OCI-LY7 (cell line): ENCODE measurements around the gene ATP9B. TPM values are rescaled to one million over a fixed set of nuclear protein-coding genes. Genes with fewer than 3 reads are reported as not detected.

Experiments
- BruUV-seq: library from RNA; stranded (reverse); fragments of 400-500 nt; replicated peaks from 2 replicates; lab custom pipeline; 2021; lab: Mats Ljungman, UMichigan
- CTCF ChIA-PET: fragments of 300-600 bp; sonication (Branson Sonifier 250); formaldehyde crosslinking; loops from one replicate; lab custom pipeline; 2022; ENCODE audit warnings: antibody characterized with exemption; ENCODE audit not compliant: unreplicated experiment; lab: Charles Lee
- POLR2A ChIA-PET: fragments of 300-600 bp; sonication (Branson Sonifier 250); formaldehyde crosslinking; loops from one replicate; lab custom pipeline; 2022; ENCODE audit warnings: antibody characterized with exemption; lab: Charles Lee
- DNase-seq: peaks from one replicate; pipeline ENCODE4 v3.0.0-alpha.2; 2015; ENCODE audit warnings: low spot score
- H2AFZ ChIP-seq: fragments of 200-600 bp; sonication (generic), shearing (Covaris generic); 2 replicates; pipeline ENCODE4 v1.6.1; 2014; ENCODE audit warnings: mild to moderate bottlenecking, antibody characterized with exemption, low read length, moderate library complexity
- H3K27ac ChIP-seq: fragments of 200-600 bp; sonication (generic); 2 replicates; pipeline ENCODE4 v1.5.1; 2014; ENCODE audit warnings: mixed run types, low read depth, mild to moderate bottlenecking, moderate library complexity, low read length, inconsistent platforms; ENCODE audit not compliant: poor library complexity, severe bottlenecking
- H3K36me3 ChIP-seq: fragments of 200-600 bp; sonication (generic); 2 replicates; pipeline ENCODE4 v1.6.1; 2014; ENCODE audit warnings: mild to moderate bottlenecking, antibody characterized with exemption, low read length, moderate library complexity, mixed read lengths; ENCODE audit not compliant: insufficient read depth
- H3K4me1 ChIP-seq: fragments of 200-600 bp; sonication (generic); 2 replicates; pipeline ENCODE4 v1.5.1; 2014; ENCODE audit warnings: mild to moderate bottlenecking, low read length; ENCODE audit not compliant: insufficient read depth, poor library complexity, severe bottlenecking
- H3K4me2 ChIP-seq: fragments of 200-600 bp; sonication (generic); 2 replicates; pipeline ENCODE4 v1.6.1; 2014; ENCODE audit warnings: mild to moderate bottlenecking, low read length
- H3K4me3 ChIP-seq: fragments of 200-600 bp; sonication (generic); 2 replicates; pipeline ENCODE4 v1.5.1; 2014; ENCODE audit warnings: mild to moderate bottlenecking, low read depth, low read length; ENCODE audit not compliant: poor library complexity, severe bottlenecking
- H3K79me2 ChIP-seq: fragments of 200-600 bp; sonication (generic); 2 replicates; pipeline ENCODE4 v1.6.1; 2016; ENCODE audit warnings: low read depth, mild to moderate bottlenecking, low read length, moderate library complexity, mixed read lengths; ENCODE audit not compliant: insufficient read depth
- H3K9me2 ChIP-seq: fragments of 200-600 bp; sonication (generic); 2 replicates; pipeline ENCODE4 v1.6.1; 2016; ENCODE audit warnings: mild to moderate bottlenecking, low read length, mixed read lengths; ENCODE audit not compliant: insufficient read depth
- H3K9me3 ChIP-seq: fragments of 200-600 bp; sonication (generic); 2 replicates; pipeline ENCODE4 v1.6.1; 2014; ENCODE audit warnings: mild to moderate bottlenecking, mixed run types, low read length, mixed read lengths
- H4K20me1 ChIP-seq: fragments of 200-600 bp; sonication (generic); 2 replicates; pipeline ENCODE4 v1.6.1; 2014; ENCODE audit warnings: mild to moderate bottlenecking, antibody characterized with exemption, low read length, moderate library complexity, mixed read lengths; ENCODE audit not compliant: insufficient read depth
- CTCF ChIP-seq: fragments of 200-600 bp; sonication (generic); conservative IDR thresholded peaks from 2 replicates; pipeline ENCODE4 v1.5.1; 2014; ENCODE audit warnings: mild to moderate bottlenecking, antibody characterized with exemption, low read length, moderate library complexity, mixed read lengths
- EZH2phosphoT487 ChIP-seq: fragments of 200-600 bp; sonication (generic); IDR thresholded peaks from 2 replicates; pipeline ENCODE4 v1.6.1; 2018; ENCODE audit warnings: low read depth, borderline replicate concordance, mild to moderate bottlenecking, mixed run types, antibody characterized with exemption, low read length, moderate library complexity, mixed read lengths
- intact Hi-C: fragments of 100-400 bp; cut with micrococcal nuclease; formaldehyde crosslinking; loops from one replicate; pipeline ENCODE4 v1.10.0; 2022; ENCODE audit not compliant: unreplicated experiment
- total RNA-seq, 2 experiments: library from RNA; depleted of rRNA in 1 of 2; stranded (reverse); fragments of >200 nt in 1 of 2; shearing (Covaris generic) in 1 of 2; gene quantifications; 2 replicates each; pipeline ENCODE4 v1.2.3, GENCODE V29; 2014 to 2022

ATP9B gene
- total RNA-seq, 2 experiments from 2014 or later = 27.1 to 36.4 TPM

GRCh38 chr18:79222790-79223189 lies 153.6 kb downstream of the ATP9B start:
- intact Hi-C loops = no loop called here
- no peaks in the 10 kb centered on the region for H3K36me3 ChIP-seq
- POLR2A ChIA-PET = interaction anchor here (1.0 kb wide), 2 partner anchors 20 to 29 kb away, joined by 4 to 6 read pairs; no protein-coding TSS in a partner anchor
- H3K79me2 ChIP-seq = no peaks in the 10 kb centered on the region
- H3K9me2 ChIP-seq = no peaks in the 10 kb centered on the region
- DNase-seq = no peak
- H3K4me1 ChIP-seq = peaks cover 33% of the 10 kb centered on the region
- no peak for TF ChIP-seq EZH2phosphoT487
- no peak for TF ChIP-seq CTCF
- BruUV-seq = no TSS peak
- H3K4me3 ChIP-seq = no peak overlapping the region
- CTCF ChIA-PET = no interaction called here
- H2AFZ ChIP-seq = no peak overlapping the region
- no peak overlapping the region for H3K27ac ChIP-seq
- H3K9me3 ChIP-seq = no peaks in the 10 kb centered on the region
- peak overlapping the region; percentile 56 for H3K4me2 ChIP-seq
- H4K20me1 ChIP-seq = no peaks in the 10 kb centered on the region

DNA sequence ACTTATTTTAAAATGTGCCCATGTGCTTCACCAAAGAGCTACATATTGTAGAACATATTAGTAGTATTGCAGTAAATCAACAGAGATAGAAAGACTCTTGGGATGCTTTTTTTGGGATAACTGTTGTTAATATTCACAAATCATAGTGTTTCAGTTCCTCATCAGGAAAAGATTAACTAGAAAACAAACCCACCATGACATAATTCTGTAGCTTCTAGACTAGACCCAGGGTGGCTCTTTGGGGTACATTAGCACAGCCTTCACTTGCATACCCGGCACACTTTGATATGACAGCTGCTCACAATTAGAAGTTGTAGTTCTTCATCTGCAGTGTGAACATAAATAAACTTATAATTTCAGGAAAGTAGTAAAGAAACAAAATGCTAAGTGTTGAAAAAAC lies 154.2 kb downstream of the ATP9B start:
- H3K79me2 ChIP-seq = no peaks in the 10 kb centered on the region
- H3K27ac ChIP-seq = peak overlapping the region; percentile 39
- TF ChIP-seq EZH2phosphoT487 (no peak), CTCF (no peak)
- no peak overlapping the region for H2AFZ ChIP-seq
- H3K9me2 ChIP-seq = no peaks in the 10 kb centered on the region
- H3K36me3 ChIP-seq = no peaks in the 10 kb centered on the region
- H3K4me2 ChIP-seq = peak overlapping the region; percentile 56
- CTCF ChIA-PET = no interaction called here
- no peaks in the 10 kb centered on the region for H4K20me1 ChIP-seq
- no peak overlapping the region for H3K4me3 ChIP-seq
- POLR2A ChIA-PET = interaction anchor here (1.0 kb wide), 2 partner anchors 19 to 29 kb away, joined by 4 to 6 read pairs; no protein-coding TSS in a partner anchor
- no peaks in the 10 kb centered on the region for H3K9me3 ChIP-seq
- no peak for DNase-seq
- intact Hi-C loops = no loop called here
- no TSS peak for BruUV-seq
- peaks cover 33% of the 10 kb centered on the region for H3K4me1 ChIP-seq

GRCh38 chr18:79224381-79224780 lies 155.2 kb downstream of the ATP9B start:
- ChIA-PET CTCF (no interaction called here), POLR2A (no interaction called here)
- no peaks in the 10 kb centered on the region for H3K9me3 ChIP-seq
- H3K4me2 ChIP-seq = peak overlapping the region; percentile 56; the same call in 1 of the 2 replicates
- H2AFZ ChIP-seq = no peak overlapping the region
- no peak overlapping the region for H3K27ac ChIP-seq
- no peak for DNase-seq
- TF ChIP-seq EZH2phosphoT487 (no peak), CTCF (no peak)
- BruUV-seq = no TSS peak
- no peaks in the 10 kb centered on the region for H3K79me2 ChIP-seq
- no peaks in the 10 kb centered on the region for H3K9me2 ChIP-seq
- H3K4me1 ChIP-seq = peaks cover 27% of the 10 kb centered on the region
- intact Hi-C loops = no loop called here
- no peaks in the 10 kb centered on the region for H3K36me3 ChIP-seq
- H4K20me1 ChIP-seq = no peaks in the 10 kb centered on the region
- no peak overlapping the region for H3K4me3 ChIP-seq
